ENCODE data around the gene TP53TG5. TPM values are rescaled to one million over a fixed set of nuclear protein-coding genes. Genes with fewer than 3 reads are reported as not detected.
"Not testable (repeated sequence)": the region's sequence is repeated elsewhere in the genome, so short reads cannot be mapped to it uniquely, and the experiment has no call there.

The TP53TG5 gene
- polyA plus RNA-seq, 1 donor (not counting 4 experiments of a cell fraction or from before 2014, with no cell fraction given), result not detected

GRCh38 chr20:45353746-45354145 is 24.4 kb downstream of the TP53TG5 start:
- FAIRE-seq (no peak), DNase-seq (ENCODE audit: low read depth, low spot score) (no peak)
- Histone ChIP-seq H3K27me3 (ENCODE audit: control insufficient read depth, extremely low read depth, insufficient read depth, low read length) (no peaks in the 10 kb centered on the region), H3K9me3 (ENCODE audit: control insufficient read depth, low read depth, low read length) (no peaks in the 10 kb centered on the region), H3K4me2 (ENCODE audit: control insufficient read depth, extremely low read depth, insufficient read depth, low read depth, low read length) (no peak overlapping the region), H3K9me1 (ENCODE audit: control insufficient read depth, extremely low read depth, insufficient read depth, low read length) (no peaks in the 10 kb centered on the region), H3K36me3 (ENCODE audit: control insufficient read depth in 2 of 2, extremely low read depth in 1 of 2, insufficient read depth in 2 of 2, low read length in 2 of 2) (no peaks in the 10 kb centered on the region), H2AFZ (ENCODE audit: control insufficient read depth, low read length) (no peak overlapping the region), H4K20me1 (ENCODE audit: control insufficient read depth, extremely low read depth, insufficient read depth, low read length) (no peaks in the 10 kb centered on the region), H3K79me2 (ENCODE audit: control insufficient read depth, insufficient read depth, low read length) (no peaks in the 10 kb centered on the region), H3K27ac (ENCODE audit: control insufficient read depth, insufficient read depth, low read length) (no peak overlapping the region), H3K9ac (ENCODE audit: control insufficient read depth, extremely low read depth, insufficient read depth, low read length) (no peak overlapping the region), H3K4me1 (ENCODE audit: control insufficient read depth, extremely low read depth, insufficient read depth, low read length) (peaks cover 34% of the 10 kb centered on the region), H3K4me3 (ENCODE audit: control insufficient read depth in 2 of 3, extremely low read depth in 1 of 3, insufficient read depth in 2 of 3, low read depth in 1 of 3, low read length in 3 of 3) (no peak overlapping the region)
- TF ChIP-seq EZH2 (IDR thresholded peaks at IDR 0.05; ENCODE audit: low read length), result no peak
- TF ChIP-seq, protein P1, sequence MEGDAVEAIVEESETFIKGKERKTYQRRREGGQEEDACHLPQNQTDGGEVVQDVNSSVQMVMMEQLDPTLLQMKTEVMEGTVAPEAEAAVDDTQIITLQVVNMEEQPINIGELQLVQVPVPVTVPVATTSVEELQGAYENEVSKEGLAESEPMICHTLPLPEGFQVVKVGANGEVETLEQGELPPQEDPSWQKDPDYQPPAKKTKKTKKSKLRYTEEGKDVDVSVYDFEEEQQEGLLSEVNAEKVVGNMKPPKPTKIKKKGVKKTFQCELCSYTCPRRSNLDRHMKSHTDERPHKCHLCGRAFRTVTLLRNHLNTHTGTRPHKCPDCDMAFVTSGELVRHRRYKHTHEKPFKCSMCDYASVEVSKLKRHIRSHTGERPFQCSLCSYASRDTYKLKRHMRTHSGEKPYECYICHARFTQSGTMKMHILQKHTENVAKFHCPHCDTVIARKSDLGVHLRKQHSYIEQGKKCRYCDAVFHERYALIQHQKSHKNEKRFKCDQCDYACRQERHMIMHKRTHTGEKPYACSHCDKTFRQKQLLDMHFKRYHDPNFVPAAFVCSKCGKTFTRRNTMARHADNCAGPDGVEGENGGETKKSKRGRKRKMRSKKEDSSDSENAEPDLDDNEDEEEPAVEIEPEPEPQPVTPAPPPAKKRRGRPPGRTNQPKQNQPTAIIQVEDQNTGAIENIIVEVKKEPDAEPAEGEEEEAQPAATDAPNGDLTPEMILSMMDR (optimal IDR thresholded peaks at IDR 0.05 in 1 of 3, IDR thresholded peaks at IDR 0.05 in 1 of 3, conservative IDR thresholded peaks at IDR 0.05 in 1 of 3; ENCODE audit: extremely low read depth in 1 of 3, insufficient read depth in 2 of 3, low read length in 3 of 3), result no peak
- dilution Hi-C loops (cut with MboI; ENCODE audit: extremely low pct_ligation_motif_present, low sequenced_read_pairs), result no loop called here

DNA sequence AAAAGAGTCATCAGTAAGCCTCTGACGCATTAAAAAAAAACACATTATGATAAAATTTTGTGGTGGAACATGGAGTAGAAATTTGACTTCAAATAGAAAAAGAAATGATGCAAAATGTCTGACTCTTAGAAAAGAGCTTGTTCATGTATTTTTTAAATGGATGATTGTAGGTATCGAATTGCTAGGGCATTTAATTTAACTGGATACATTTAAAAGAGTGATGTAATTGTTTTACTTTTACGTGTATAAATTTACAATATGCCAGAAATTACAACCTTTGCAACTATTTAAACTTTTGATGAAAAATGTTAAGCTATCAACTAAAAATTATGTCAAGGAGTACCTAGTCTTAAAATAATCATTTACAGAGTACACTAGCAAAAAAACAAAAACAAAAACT is 25.4 kb downstream of the TP53TG5 start:
- H2AFZ ChIP-seq (ENCODE audit: control insufficient read depth, low read length), result no peak overlapping the region
- TF ChIP-seq, protein P1 (optimal IDR thresholded peaks at IDR 0.05 in 1 of 3, IDR thresholded peaks at IDR 0.05 in 1 of 3, conservative IDR thresholded peaks at IDR 0.05 in 1 of 3; ENCODE audit: extremely low read depth in 1 of 3, insufficient read depth in 2 of 3, low read length in 3 of 3), result no peak
- TF ChIP-seq EZH2 (IDR thresholded peaks at IDR 0.05; ENCODE audit: low read length), result no peak
- no peak overlapping the region for H3K27ac ChIP-seq (ENCODE audit: control insufficient read depth, insufficient read depth, low read length)
- H4K20me1 ChIP-seq (ENCODE audit: control insufficient read depth, extremely low read depth, insufficient read depth, low read length), result peaks cover under 1% of the 10 kb centered on the region
- DNase-seq (ENCODE audit: low read depth, low spot score) (no peak), FAIRE-seq (no peak)
- no peak overlapping the region for H3K4me3 ChIP-seq (ENCODE audit: control insufficient read depth in 2 of 3, extremely low read depth in 1 of 3, insufficient read depth in 2 of 3, low read depth in 1 of 3, low read length in 3 of 3)
- no peak overlapping the region for H3K9ac ChIP-seq (ENCODE audit: control insufficient read depth, extremely low read depth, insufficient read depth, low read length)
- dilution Hi-C loops (cut with MboI; ENCODE audit: extremely low pct_ligation_motif_present, low sequenced_read_pairs), result no loop called here
- H3K4me2 ChIP-seq (ENCODE audit: control insufficient read depth, extremely low read depth, insufficient read depth, low read depth, low read length), result no peak overlapping the region
- H3K36me3 ChIP-seq (ENCODE audit: control insufficient read depth in 2 of 2, extremely low read depth in 1 of 2, insufficient read depth in 2 of 2, low read length in 2 of 2), result no peaks in the 10 kb centered on the region
- H3K9me1 ChIP-seq (ENCODE audit: control insufficient read depth, extremely low read depth, insufficient read depth, low read length), result no peaks in the 10 kb centered on the region
- H3K79me2 ChIP-seq (ENCODE audit: control insufficient read depth, insufficient read depth, low read length), result peaks cover 5% of the 10 kb centered on the region
- H3K27me3 ChIP-seq (ENCODE audit: control insufficient read depth, extremely low read depth, insufficient read depth, low read length), result no peaks in the 10 kb centered on the region
- H3K4me1 ChIP-seq (ENCODE audit: control insufficient read depth, extremely low read depth, insufficient read depth, low read length), result peaks cover 27% of the 10 kb centered on the region
- no peaks in the 10 kb centered on the region for H3K9me3 ChIP-seq (ENCODE audit: control insufficient read depth, low read depth, low read length)

- H2AFZ ChIP-seq (ENCODE audit: control insufficient read depth, low read length); H4K20me1 ChIP-seq (ENCODE audit: control insufficient read depth, extremely low read depth, insufficient read depth, low read length); H3K9me1 ChIP-seq (ENCODE audit: control insufficient read depth, extremely low read depth, insufficient read depth, low read length); H3K9ac ChIP-seq (ENCODE audit: control insufficient read depth, extremely low read depth, insufficient read depth, low read length); H3K36me3 ChIP-seq (ENCODE audit: control insufficient read depth in 2 of 2, extremely low read depth in 1 of 2, insufficient read depth in 2 of 2, low read length in 2 of 2); H3K27me3 ChIP-seq (ENCODE audit: control insufficient read depth, extremely low read depth, insufficient read depth, low read length); DNase-seq (ENCODE audit: low read depth, low spot score); H3K27ac ChIP-seq (ENCODE audit: control insufficient read depth, insufficient read depth, low read length); H3K4me2 ChIP-seq (ENCODE audit: control insufficient read depth, extremely low read depth, insufficient read depth, low read depth, low read length); H3K9me3 ChIP-seq (ENCODE audit: control insufficient read depth, low read depth, low read length); dilution Hi-C loops (cut with MboI; ENCODE audit: extremely low pct_ligation_motif_present, low sequenced_read_pairs); FAIRE-seq; H3K4me3 ChIP-seq (ENCODE audit: control insufficient read depth in 2 of 3, extremely low read depth in 1 of 3, insufficient read depth in 2 of 3, low read depth in 1 of 3, low read length in 3 of 3): not testable (repeated sequence)
- Histone ChIP-seq H3K79me2 (ENCODE audit: control insufficient read depth, insufficient read depth, low read length) (peaks cover 24% of the 10 kb centered on the region), H3K4me1 (ENCODE audit: control insufficient read depth, extremely low read depth, insufficient read depth, low read length) (peaks cover 29% of the 10 kb centered on the region)
Measured at GRCh38 chr20:45350795-45351194, 27.3 kb downstream of the TP53TG5 start.

All from keratinocyte (primary cell).